NCI-H2227 treated with DMSO at 0.1 percent for 48 hours (cell line): Measurements from ENCODE around the gene RPL21.
A peak's percentile ranks its signal among the peaks of the same experiment; 100 is the strongest.

Experiments
- DNase-seq: peaks from one replicate; lab custom pipeline; 2025; lab: John Stamatoyannopoulos, UW

RPL21 gene

GRCh38 chr13:27258637-27259386 is 7.5 kb downstream of the RPL21 start:
- no peak for DNase-seq

GRCh38 chr13:27259831-27260230 is 8.5 kb downstream of the RPL21 start:
- DNase-seq, result no peak

- no peak for DNase-seq
These were observed 10.0 kb downstream of the RPL21 start for GRCh38 chr13:27261396-27261795.

- DNase-seq, result no peak
These were observed 12.1 kb downstream of the RPL21 start for GRCh38 chr13:27263438-27263837.

- peak; percentile 53 for DNase-seq
These were observed 12.8 kb downstream of the RPL21 start for GRCh38 chr13:27264181-27264580.

GRCh38 chr13:27264648-27265047 is 13.3 kb downstream of the RPL21 start:
- no peak for DNase-seq

GRCh38 chr13:27266917-27267316 is 15.6 kb downstream of the RPL21 start:
- no peak for DNase-seq

- no peak for DNase-seq
These were observed 16.2 kb downstream of the RPL21 start for GRCh38 chr13:27267596-27267995.

- no peak for DNase-seq
These were observed 17.8 kb downstream of the RPL21 start for GRCh38 chr13:27269114-27269665.

- peak; percentile 55 for DNase-seq
These were observed 19.5 kb downstream of the RPL21 start, which contains the start of gene RASL11A for GRCh38 chr13:27270594-27271520. RASL11A (plus strand) TSS chr13:27270830; CDS start chr13:27270945, 115 bp downstream.

- DNase-seq, result no peak
These were observed 20.3 kb downstream of the RPL21 start for GRCh38 chr13:27271570-27272096.

GRCh38 chr13:27273658-27274425 is 22.5 kb downstream of the RPL21 start:
- no peak for DNase-seq

GRCh38 chr13:27274631-27275030 is 23.3 kb downstream of the RPL21 start:
- DNase-seq, result no peak

GRCh38 chr13:27276188-27276587 is 24.8 kb downstream of the RPL21 start:
- DNase-seq, result no peak

- DNase-seq, result no peak
These were observed 28.1 kb downstream of the RPL21 start for GRCh38 chr13:27279506-27279905.

GRCh38 chr13:27280009-27280656 is 28.8 kb downstream of the RPL21 start:
- no peak for DNase-seq

GRCh38 chr13:27280841-27281240 is 29.5 kb downstream of the RPL21 start:
- no peak for DNase-seq

- no peak for DNase-seq
These were observed 30.1 kb downstream of the RPL21 start for GRCh38 chr13:27281420-27281819.

- DNase-seq, result no peak
These were observed 32.6 kb downstream of the RPL21 start for GRCh38 chr13:27283906-27284493.

- DNase-seq, result no peak
These were observed 37.0 kb downstream of the RPL21 start for GRCh38 chr13:27288392-27288791.
